Hepatocyte (in vitro differentiated cells): ENCODE measurements around the gene OPCML. TPM values are rescaled to one million over a fixed set of nuclear protein-coding genes. Genes with fewer than 3 reads are reported as not detected.

Source experiments
- DNase-seq: peaks from one replicate; pipeline ENCODE4 v3.0.0-alpha.2; 2016; ENCODE audit warnings: low spot score
- H2AFZ ChIP-seq: fragments of 200-600 bp; sonication (generic); 2 replicates; pipeline ENCODE4 v1.6.0; 2016; ENCODE audit warnings: antibody characterized with exemption, mild to moderate bottlenecking
- H3K27ac ChIP-seq: fragments of 200-600 bp; sonication (generic); 2 replicates; pipeline ENCODE4 v1.5.1; 2016; ENCODE audit warnings: mild to moderate bottlenecking
- H3K27me3 ChIP-seq: fragments of 200-600 bp; sonication (generic); 2 replicates; pipeline ENCODE4 v1.6.1; 2016
- H3K36me3 ChIP-seq: fragments of 200-600 bp; sonication (generic); replicated peaks from 2 replicates; pipeline ENCODE4 v1.5.1; 2016; ENCODE audit warnings: low read depth; ENCODE audit not compliant: insufficient read depth
- H3K4me1 ChIP-seq: fragments of 200-600 bp; sonication (generic); 2 replicates; pipeline ENCODE4 v1.5.1; 2016; ENCODE audit warnings: mild to moderate bottlenecking, moderate library complexity; ENCODE audit not compliant: insufficient read depth
- H3K4me2 ChIP-seq: fragments of 200-600 bp; sonication (generic); 2 replicates; pipeline ENCODE4 v1.6.0; 2016
- H3K4me3 ChIP-seq: fragments of 200-600 bp; sonication (generic); 2 replicates; pipeline ENCODE4 v1.5.1; 2016; ENCODE audit warnings: mild to moderate bottlenecking
- H3K79me2 ChIP-seq: fragments of 200-600 bp; sonication (generic); 2 replicates; pipeline ENCODE4 v1.6.0; 2017; ENCODE audit warnings: mild to moderate bottlenecking
- H3K9me2 ChIP-seq: fragments of 200-600 bp; sonication (generic); replicated peaks from 2 replicates; pipeline ENCODE4 v1.6.0; 2017; ENCODE audit warnings: mild to moderate bottlenecking; ENCODE audit not compliant: insufficient read depth
- H3K9me3 ChIP-seq: fragments of 200-600 bp; sonication (generic); 2 replicates; pipeline ENCODE4 v1.5.1; 2016; ENCODE audit warnings: low read depth, mild to moderate bottlenecking
- H4K20me1 ChIP-seq: fragments of 200-600 bp; sonication (generic); 2 replicates; pipeline ENCODE4 v1.6.0; 2016; ENCODE audit warnings: mild to moderate bottlenecking; ENCODE audit not compliant: insufficient read depth, poor library complexity, severe bottlenecking
- EZH2 ChIP-seq: fragments of 200-600 bp; sonication (generic); IDR thresholded peaks from 2 replicates; pipeline ENCODE4 v1.6.1; 2016; ENCODE audit warnings: antibody characterized with exemption, mild to moderate bottlenecking, borderline replicate concordance
- EZH2phosphoT487 ChIP-seq: fragments of 200-600 bp; sonication (generic); IDR thresholded peaks from one replicate; pipeline ENCODE4 v1.6.1; 2018; ENCODE audit warnings: antibody characterized with exemption, mild to moderate bottlenecking, low read depth, moderate library complexity; ENCODE audit not compliant: unreplicated experiment, severe bottlenecking
- WGBS: methylation state at CpG from one replicate; pipeline ENCODE4 v1.1.6; 2016; ENCODE audit warnings: low lambda C conversion rate; ENCODE audit errors: missing lambda C conversion rate; 5-methylcytosine and 5-hydroxymethylcytosine counted together
- polyA plus RNA-seq: library from polyadenylated mRNA; unstranded; fragments of >200 nt; fragmentation: Nextera tagmentation; extraction: Ambion mirVana; gene quantifications from 2 replicates; pipeline ENCODE4 v1.2.1, GENCODE V29; 2016
- total RNA-seq: library from RNA; depleted of rRNA; stranded (reverse); fragments of >200 nt; gene quantifications from 2 replicates; pipeline ENCODE4 v1.2.3, GENCODE V29; 2014
- TF ChIP-seq, protein P1 (sequence below): fragments of 200-600 bp; sonication (generic); IDR thresholded peaks from 2 replicates; pipeline ENCODE4 v1.5.1; 2016; ENCODE audit warnings: antibody characterized with exemption, mild to moderate bottlenecking; ENCODE audit not compliant: poor library complexity

The OPCML gene
- total and polyA plus RNA-seq, 2 experiments from 2014 or later, result 0.37 to 0.98 TPM

- no peak overlapping the region for H3K27ac ChIP-seq
- no peak for DNase-seq
- H3K36me3 ChIP-seq, result no peaks in the 10 kb centered on the region
- H2AFZ ChIP-seq, result no peak overlapping the region
- 94% methylated on average over 5 of the region's 5 CpGs for WGBS
- H3K79me2 ChIP-seq, result no peaks in the 10 kb centered on the region
- H3K4me2 ChIP-seq, result no peak overlapping the region
- no peaks in the 10 kb centered on the region for H3K4me1 ChIP-seq
- H3K4me3 ChIP-seq, result no peak overlapping the region
- no peaks in the 10 kb centered on the region for H4K20me1 ChIP-seq
- TF ChIP-seq EZH2 (no peak), EZH2phosphoT487 (no peak)
- TF ChIP-seq, protein P1, sequence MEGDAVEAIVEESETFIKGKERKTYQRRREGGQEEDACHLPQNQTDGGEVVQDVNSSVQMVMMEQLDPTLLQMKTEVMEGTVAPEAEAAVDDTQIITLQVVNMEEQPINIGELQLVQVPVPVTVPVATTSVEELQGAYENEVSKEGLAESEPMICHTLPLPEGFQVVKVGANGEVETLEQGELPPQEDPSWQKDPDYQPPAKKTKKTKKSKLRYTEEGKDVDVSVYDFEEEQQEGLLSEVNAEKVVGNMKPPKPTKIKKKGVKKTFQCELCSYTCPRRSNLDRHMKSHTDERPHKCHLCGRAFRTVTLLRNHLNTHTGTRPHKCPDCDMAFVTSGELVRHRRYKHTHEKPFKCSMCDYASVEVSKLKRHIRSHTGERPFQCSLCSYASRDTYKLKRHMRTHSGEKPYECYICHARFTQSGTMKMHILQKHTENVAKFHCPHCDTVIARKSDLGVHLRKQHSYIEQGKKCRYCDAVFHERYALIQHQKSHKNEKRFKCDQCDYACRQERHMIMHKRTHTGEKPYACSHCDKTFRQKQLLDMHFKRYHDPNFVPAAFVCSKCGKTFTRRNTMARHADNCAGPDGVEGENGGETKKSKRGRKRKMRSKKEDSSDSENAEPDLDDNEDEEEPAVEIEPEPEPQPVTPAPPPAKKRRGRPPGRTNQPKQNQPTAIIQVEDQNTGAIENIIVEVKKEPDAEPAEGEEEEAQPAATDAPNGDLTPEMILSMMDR, result no peak
- H3K9me2 ChIP-seq, result no peaks in the 10 kb centered on the region
- H3K27me3 ChIP-seq, result peaks cover 7% of the 10 kb centered on the region
- H3K9me3 ChIP-seq, result no peaks in the 10 kb centered on the region
Measured at GRCh38 chr11:132790466-132790865, 741.8 kb downstream of the OPCML start.

- Histone ChIP-seq H3K9me3 (no peaks in the 10 kb centered on the region), H3K4me1 (no peaks in the 10 kb centered on the region), H3K4me2 (no peak overlapping the region), H3K27ac (no peak overlapping the region), H3K9me2 (no peaks in the 10 kb centered on the region), H3K4me3 (no peak overlapping the region), H3K27me3 (peaks cover 7% of the 10 kb centered on the region), H3K79me2 (no peaks in the 10 kb centered on the region), H4K20me1 (no peaks in the 10 kb centered on the region), H3K36me3 (no peaks in the 10 kb centered on the region), H2AFZ (no peak overlapping the region)
- WGBS, result 62% methylated on average over 6 of the region's 6 CpGs
- TF ChIP-seq EZH2 (no peak), EZH2phosphoT487 (no peak)
- TF ChIP-seq, protein P1, result no peak
- DNase-seq, result no peak
Measured at GRCh38 chr11:132788816-132789325, 743.4 kb downstream of the OPCML start.

- Histone ChIP-seq H3K4me3 (no peak overlapping the region), H3K27ac (no peak overlapping the region), H3K79me2 (no peaks in the 10 kb centered on the region), H3K4me2 (no peak overlapping the region), H3K4me1 (no peaks in the 10 kb centered on the region), H3K27me3 (no peaks in the 10 kb centered on the region), H3K36me3 (no peaks in the 10 kb centered on the region), H4K20me1 (no peaks in the 10 kb centered on the region), H3K9me3 (no peaks in the 10 kb centered on the region), H3K9me2 (no peaks in the 10 kb centered on the region), H2AFZ (no peak overlapping the region)
- 64% methylated on average over 4 of the region's 4 CpGs for WGBS
- TF ChIP-seq, protein P1, result no peak
- no peak for TF ChIP-seq EZH2phosphoT487
- no peak for TF ChIP-seq EZH2
- DNase-seq, result no peak
Measured at GRCh38 chr11:132785878-132786277, 746.4 kb downstream of the OPCML start.

DNA sequence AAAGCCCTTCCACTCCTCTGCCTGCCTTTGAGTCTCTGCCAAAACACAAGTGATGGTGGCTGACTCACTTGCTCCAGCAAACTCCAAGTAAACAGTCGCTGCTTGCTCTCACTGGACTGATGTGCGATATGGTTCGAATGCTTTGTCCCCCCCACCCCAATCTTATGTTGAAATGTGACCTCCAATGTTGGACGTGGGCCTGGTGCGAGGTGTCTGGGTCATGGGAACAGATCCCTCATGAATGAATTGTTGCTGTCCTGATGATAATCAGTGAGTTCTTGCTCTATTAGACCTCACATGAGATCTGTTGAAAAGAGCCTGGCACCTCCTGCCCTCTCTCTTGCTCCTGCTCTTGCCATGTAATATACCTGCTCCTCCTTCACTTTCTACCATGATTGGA lies 747.9 kb downstream of the OPCML start:
- Histone ChIP-seq H3K27me3 (no peaks in the 10 kb centered on the region), H3K4me3 (no peak overlapping the region), H3K27ac (no peak overlapping the region), H3K9me2 (no peaks in the 10 kb centered on the region), H3K4me2 (no peak overlapping the region), H3K4me1 (no peaks in the 10 kb centered on the region), H3K9me3 (no peaks in the 10 kb centered on the region), H2AFZ (no peak overlapping the region), H3K79me2 (no peaks in the 10 kb centered on the region), H3K36me3 (no peaks in the 10 kb centered on the region), H4K20me1 (no peaks in the 10 kb centered on the region)
- whole genome bisulfite sequencing, result 89% methylated on average over 5 of the region's 5 CpGs
- TF ChIP-seq, protein P1, result no peak
- no peak for TF ChIP-seq EZH2
- no peak for TF ChIP-seq EZH2phosphoT487
- no peak for DNase-seq
